GM12878 (cell line): Measurements from ENCODE around the gene KRTCAP3. TPM values are rescaled to one million over a fixed set of nuclear protein-coding genes. Genes with fewer than 3 reads are reported as not detected.
A peak's percentile ranks its signal among the peaks of the same experiment; 100 is the strongest.

Experiments used
- BRCA1 ChIP-seq: IDR thresholded peaks from 2 replicates; pipeline ENCODE4 v1.6.1; 2011; ENCODE audit warnings: low read depth, low read length, improper control_type of control experiment
- CBX3 ChIP-seq: fragments of 200-600 bp; sonication (generic); IDR thresholded peaks from 2 replicates; pipeline ENCODE4 v1.6.1; 2016; ENCODE audit warnings: low read depth, borderline replicate concordance
- CHD1 ChIP-seq: IDR thresholded peaks from 2 replicates; pipeline ENCODE4 v1.6.1; 2012; ENCODE audit warnings: low read depth, low read length, improper control_type of control experiment
- FOXK2 ChIP-seq: fragments of 450-650 bp; IDR thresholded peaks from 2 replicates; pipeline ENCODE4 v1.6.1; 2017; ENCODE audit warnings: mild to moderate bottlenecking, moderate library complexity
- FOXM1 ChIP-seq: IDR thresholded peaks from 2 replicates; pipeline ENCODE4 v1.6.1; 2012; ENCODE audit warnings: low read depth, mild to moderate bottlenecking, inconsistent platforms, low read length, moderate library complexity
- HCFC1 ChIP-seq: fragments of 150-350 bp; IDR thresholded peaks from 2 replicates; pipeline ENCODE4 v1.6.1; 2014; ENCODE audit warnings: low read length
- KAT2A ChIP-seq: conservative IDR thresholded peaks from 2 replicates; pipeline ENCODE4 v1.6.1; 2011; ENCODE audit warnings: low read depth, low read length; ENCODE audit not compliant: control insufficient read depth
- MYB ChIP-seq: fragments of 150-350 bp; IDR thresholded peaks from 2 replicates; pipeline ENCODE4 v1.6.1; 2014; ENCODE audit warnings: mild to moderate bottlenecking, low read depth, low read length, borderline replicate concordance
- NR2C1 ChIP-seq: fragments of 450-650 bp; IDR thresholded peaks from 2 replicates; pipeline ENCODE4 v1.6.1; 2017; ENCODE audit warnings: antibody characterized with exemption, mild to moderate bottlenecking, moderate library complexity
- RUNX3 ChIP-seq: IDR thresholded peaks from 2 replicates; pipeline ENCODE4 v1.6.1; 2012; ENCODE audit warnings: low read length, inconsistent platforms
- SIN3A ChIP-seq: IDR thresholded peaks from 2 replicates; pipeline ENCODE4 v1.6.1; 2012; ENCODE audit warnings: low read depth, low read length, improper control_type of control experiment
- SPI1 ChIP-seq: IDR thresholded peaks from 2 replicates; pipeline ENCODE4 v1.6.1; 2011; ENCODE audit warnings: low read depth, mild to moderate bottlenecking, low read length, moderate library complexity, borderline replicate concordance; ENCODE audit not compliant: insufficient read depth
- SREBF2 ChIP-seq: IDR thresholded peaks from 2 replicates; pipeline ENCODE4 v1.6.1; 2012; ENCODE audit warnings: mild to moderate bottlenecking, low read length
- SRF ChIP-seq, 2 experiments: IDR thresholded peaks; 2 replicates each; pipeline ENCODE4 v1.6.1; 2011; ENCODE audit warnings: low read depth in 2 of 2, low read length in 2 of 2, mild to moderate bottlenecking in 1 of 2, moderate library complexity in 1 of 2
- TBL1XR1 ChIP-seq: IDR thresholded peaks from 2 replicates; pipeline ENCODE4 v1.6.1; 2012; ENCODE audit warnings: low read depth, low read length, improper control_type of control experiment
- YBX1 ChIP-seq: fragments of 450-650 bp; IDR thresholded peaks from 2 replicates; pipeline ENCODE4 v1.6.1; 2016; ENCODE audit warnings: antibody characterized with exemption
- ZNF217 ChIP-seq: fragments of 450-650 bp; IDR thresholded peaks from 2 replicates; pipeline ENCODE4 v1.6.1; 2017; ENCODE audit warnings: antibody characterized with exemption, mild to moderate bottlenecking
- ZNF24 ChIP-seq: fragments of 450-650 bp; IDR thresholded peaks from 2 replicates; pipeline ENCODE4 v1.6.1; 2017; ENCODE audit warnings: antibody characterized with exemption, mild to moderate bottlenecking
- ZZZ3 ChIP-seq: IDR thresholded peaks from 2 replicates; pipeline ENCODE4 v1.6.1; 2011; ENCODE audit warnings: low read depth; ENCODE audit not compliant: control insufficient read depth, insufficient read length
- polyA plus RNA-seq, 11 experiments: library from polyadenylated mRNA; depleted of rRNA in 4 of 11; unstranded in 6 of 11; stranded (reverse) in 5 of 11; fragments of >200 nt; fragmentation: Nextera tagmentation in 4 of 11; fragmentation: Illumina TruSeq in 1 of 11; extraction: Ambion mirVana in 4 of 11; extraction: Trizol in 1 of 11; gene quantifications; 1 replicate in 1 of 11; 2 replicates in 10 of 11; pipeline versions ENCODE4 v1.2.1 to v1.2.3, GENCODE V29; 2011 to 2016; ENCODE audit warnings: inconsistent platforms in 2 of 11, missing spikeins in 2 of 11, low read depth in 1 of 11
- total RNA-seq, 4 experiments: library from RNA; depleted of rRNA in 3 of 4; stranded (reverse); fragments of >200 nt in 3 of 4; fragmentation: Illumina TruSeq in 1 of 4; extraction: Trizol in 1 of 4; gene quantifications; 2 replicates each; pipeline versions ENCODE4 v1.2.1 to v1.2.3, GENCODE V29; 2013 to 2021
- TF ChIP-seq, protein P1 (sequence below): IDR thresholded peaks from 2 replicates; pipeline ENCODE4 v1.6.1; 2012; ENCODE audit warnings: low read length, inconsistent platforms
- TF ChIP-seq, protein P2 (sequence below): IDR thresholded peaks from 2 replicates; pipeline ENCODE4 v1.6.1; 2011; ENCODE audit warnings: borderline replicate concordance, low read depth, mild to moderate bottlenecking, moderate library complexity, mixed read lengths, low read length; ENCODE audit not compliant: insufficient read depth; ENCODE audit errors: extremely low read length
- TF ChIP-seq, protein P3 (sequence below): IDR thresholded peaks from 2 replicates; pipeline ENCODE4 v1.6.1; 2011; ENCODE audit warnings: low read depth, low read length, improper control_type of control experiment, borderline replicate concordance
- TF ChIP-seq, protein P4 (sequence below): fragments of 450-650 bp; IDR thresholded peaks from 2 replicates; pipeline ENCODE4 v1.6.1; 2017; ENCODE audit warnings: antibody characterized with exemption, mild to moderate bottlenecking, moderate library complexity
- TF ChIP-seq, protein P5 (sequence below): IDR thresholded peaks from 2 replicates; pipeline ENCODE4 v1.6.1; 2012; ENCODE audit warnings: low read depth, low read length, improper control_type of control experiment

The KRTCAP3 gene
- total and polyA plus RNA-seq, 10 of the 15 experiments (the other 5 are each of a cell fraction or from before 2014, with no cell fraction given) = 0.26 to 2.2 (median 0.82) TPM; not detected in 1

DNA sequence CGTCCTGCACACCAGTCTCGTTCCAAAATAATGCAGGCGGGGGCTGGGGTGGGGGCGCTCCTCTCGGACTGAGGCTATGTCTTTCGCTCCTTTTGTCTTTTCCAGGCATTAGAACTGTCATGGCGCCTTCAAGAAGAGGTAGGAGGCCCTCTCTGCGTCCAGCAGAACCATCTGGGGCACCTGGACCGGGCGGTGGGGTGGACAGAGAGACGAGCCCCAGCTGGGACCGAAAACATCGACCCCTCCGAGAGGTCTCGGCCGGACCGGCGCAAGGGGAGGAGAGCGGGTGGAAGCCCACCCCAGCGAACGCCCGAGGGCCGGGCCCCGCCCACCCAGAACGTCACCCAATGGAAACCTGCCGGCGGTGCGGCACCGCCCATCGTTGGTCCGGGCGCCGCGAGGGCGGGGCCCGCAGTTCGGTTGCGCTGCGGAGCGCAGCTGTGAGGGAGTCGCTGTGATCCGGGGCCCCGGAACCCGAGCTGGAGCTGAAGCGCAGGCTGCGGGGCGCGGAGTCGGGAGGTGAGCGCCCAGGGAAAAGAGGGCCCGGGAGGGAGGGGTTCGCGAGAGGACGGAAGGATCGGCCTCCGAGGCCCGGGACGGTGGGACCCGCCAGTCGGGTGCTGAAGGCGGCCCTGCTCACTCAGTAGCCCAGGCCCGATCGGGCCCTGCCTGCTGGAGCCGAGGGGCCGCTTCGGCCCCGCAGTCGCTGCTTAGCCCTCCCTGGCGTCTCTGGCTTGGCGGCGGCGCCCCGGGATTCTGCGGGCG, 13.8 kb upstream of the KRTCAP3 start, which contains the start of gene NRBP1 (continued):
- TF ChIP-seq, protein P1, sequence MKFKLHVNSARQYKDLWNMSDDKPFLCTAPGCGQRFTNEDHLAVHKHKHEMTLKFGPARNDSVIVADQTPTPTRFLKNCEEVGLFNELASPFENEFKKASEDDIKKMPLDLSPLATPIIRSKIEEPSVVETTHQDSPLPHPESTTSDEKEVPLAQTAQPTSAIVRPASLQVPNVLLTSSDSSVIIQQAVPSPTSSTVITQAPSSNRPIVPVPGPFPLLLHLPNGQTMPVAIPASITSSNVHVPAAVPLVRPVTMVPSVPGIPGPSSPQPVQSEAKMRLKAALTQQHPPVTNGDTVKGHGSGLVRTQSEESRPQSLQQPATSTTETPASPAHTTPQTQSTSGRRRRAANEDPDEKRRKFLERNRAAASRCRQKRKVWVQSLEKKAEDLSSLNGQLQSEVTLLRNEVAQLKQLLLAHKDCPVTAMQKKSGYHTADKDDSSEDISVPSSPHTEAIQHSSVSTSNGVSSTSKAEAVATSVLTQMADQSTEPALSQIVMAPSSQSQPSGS = no peak
- TF ChIP-seq RUNX3 = 0 out of 2 replicates have a peak, but pooled peaks have one; percentile 11
- TF ChIP-seq ZNF217 = no peak
- no peak for TF ChIP-seq CHD1
- TF ChIP-seq BRCA1 = no peak
- TF ChIP-seq TBL1XR1 = no peak; the same call in 1 of the 2 replicates
- 0 out of 2 replicates have a peak, but pooled peaks have one; percentile 41 for TF ChIP-seq SIN3A
- TF ChIP-seq SRF (IDR thresholded peaks at IDR 0.05; ENCODE audit: low read depth in 2 of 2, low read length in 2 of 2) = 0 out of 4 replicates have a peak, but pooled peaks of 1 of the 2 experiments have one; percentile 11
- no peak for TF ChIP-seq FOXK2
- no peak for TF ChIP-seq YBX1
- TF ChIP-seq ZNF24 = no peak
- no peak for TF ChIP-seq KAT2A
- TF ChIP-seq, protein P2, sequence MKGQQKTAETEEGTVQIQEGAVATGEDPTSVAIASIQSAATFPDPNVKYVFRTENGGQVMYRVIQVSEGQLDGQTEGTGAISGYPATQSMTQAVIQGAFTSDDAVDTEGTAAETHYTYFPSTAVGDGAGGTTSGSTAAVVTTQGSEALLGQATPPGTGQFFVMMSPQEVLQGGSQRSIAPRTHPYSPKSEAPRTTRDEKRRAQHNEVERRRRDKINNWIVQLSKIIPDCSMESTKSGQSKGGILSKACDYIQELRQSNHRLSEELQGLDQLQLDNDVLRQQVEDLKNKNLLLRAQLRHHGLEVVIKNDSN = no peak
- no peak for TF ChIP-seq CBX3
- no peak; the same call in 1 of the 2 replicates for TF ChIP-seq HCFC1
- no peak for TF ChIP-seq NR2C1
- TF ChIP-seq ZZZ3 = no peak
- no peak for TF ChIP-seq MYB
- TF ChIP-seq, protein P3, sequence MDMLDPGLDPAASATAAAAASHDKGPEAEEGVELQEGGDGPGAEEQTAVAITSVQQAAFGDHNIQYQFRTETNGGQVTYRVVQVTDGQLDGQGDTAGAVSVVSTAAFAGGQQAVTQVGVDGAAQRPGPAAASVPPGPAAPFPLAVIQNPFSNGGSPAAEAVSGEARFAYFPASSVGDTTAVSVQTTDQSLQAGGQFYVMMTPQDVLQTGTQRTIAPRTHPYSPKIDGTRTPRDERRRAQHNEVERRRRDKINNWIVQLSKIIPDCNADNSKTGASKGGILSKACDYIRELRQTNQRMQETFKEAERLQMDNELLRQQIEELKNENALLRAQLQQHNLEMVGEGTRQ = no peak
- TF ChIP-seq, protein P4, sequence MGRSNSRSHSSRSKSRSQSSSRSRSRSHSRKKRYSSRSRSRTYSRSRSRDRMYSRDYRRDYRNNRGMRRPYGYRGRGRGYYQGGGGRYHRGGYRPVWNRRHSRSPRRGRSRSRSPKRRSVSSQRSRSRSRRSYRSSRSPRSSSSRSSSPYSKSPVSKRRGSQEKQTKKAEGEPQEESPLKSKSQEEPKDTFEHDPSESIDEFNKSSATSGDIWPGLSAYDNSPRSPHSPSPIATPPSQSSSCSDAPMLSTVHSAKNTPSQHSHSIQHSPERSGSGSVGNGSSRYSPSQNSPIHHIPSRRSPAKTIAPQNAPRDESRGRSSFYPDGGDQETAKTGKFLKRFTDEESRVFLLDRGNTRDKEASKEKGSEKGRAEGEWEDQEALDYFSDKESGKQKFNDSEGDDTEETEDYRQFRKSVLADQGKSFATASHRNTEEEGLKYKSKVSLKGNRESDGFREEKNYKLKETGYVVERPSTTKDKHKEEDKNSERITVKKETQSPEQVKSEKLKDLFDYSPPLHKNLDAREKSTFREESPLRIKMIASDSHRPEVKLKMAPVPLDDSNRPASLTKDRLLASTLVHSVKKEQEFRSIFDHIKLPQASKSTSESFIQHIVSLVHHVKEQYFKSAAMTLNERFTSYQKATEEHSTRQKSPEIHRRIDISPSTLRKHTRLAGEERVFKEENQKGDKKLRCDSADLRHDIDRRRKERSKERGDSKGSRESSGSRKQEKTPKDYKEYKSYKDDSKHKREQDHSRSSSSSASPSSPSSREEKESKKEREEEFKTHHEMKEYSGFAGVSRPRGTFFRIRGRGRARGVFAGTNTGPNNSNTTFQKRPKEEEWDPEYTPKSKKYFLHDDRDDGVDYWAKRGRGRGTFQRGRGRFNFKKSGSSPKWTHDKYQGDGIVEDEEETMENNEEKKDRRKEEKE = no peak
- TF ChIP-seq, protein P5, sequence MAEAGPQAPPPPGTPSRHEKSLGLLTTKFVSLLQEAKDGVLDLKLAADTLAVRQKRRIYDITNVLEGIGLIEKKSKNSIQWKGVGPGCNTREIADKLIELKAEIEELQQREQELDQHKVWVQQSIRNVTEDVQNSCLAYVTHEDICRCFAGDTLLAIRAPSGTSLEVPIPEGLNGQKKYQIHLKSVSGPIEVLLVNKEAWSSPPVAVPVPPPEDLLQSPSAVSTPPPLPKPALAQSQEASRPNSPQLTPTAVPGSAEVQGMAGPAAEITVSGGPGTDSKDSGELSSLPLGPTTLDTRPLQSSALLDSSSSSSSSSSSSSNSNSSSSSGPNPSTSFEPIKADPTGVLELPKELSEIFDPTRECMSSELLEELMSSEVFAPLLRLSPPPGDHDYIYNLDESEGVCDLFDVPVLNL = no peak
- no peak for TF ChIP-seq SPI1
- no peak for TF ChIP-seq FOXM1
- no peak for TF ChIP-seq SREBF2
